AG10803 (cell line): ENCODE results near the gene MYO5A.
A peak's percentile ranks its signal among the peaks of the same experiment; 100 is the strongest.

ENCODE experiments used
- DNase-seq: peaks from one replicate; pipeline ENCODE4 v3.0.0; 2010; ENCODE audit warnings: low read depth
- H3K4me3 ChIP-seq: 2 replicates; pipeline ENCODE4 v1.5.1; 2011; ENCODE audit warnings: mild to moderate bottlenecking, low read length, control low read depth
- TF ChIP-seq, protein P1 (sequence below): conservative IDR thresholded peaks from 2 replicates; pipeline ENCODE4 v1.5.1; 2011; ENCODE audit warnings: mild to moderate bottlenecking, low read length, control low read depth, inconsistent platforms

MYO5A gene

GRCh38 chr15:52351206-52351908 lies 177.3 kb downstream of the MYO5A start:
- H3K4me3 ChIP-seq, result no peak overlapping the region
- TF ChIP-seq, protein P1, sequence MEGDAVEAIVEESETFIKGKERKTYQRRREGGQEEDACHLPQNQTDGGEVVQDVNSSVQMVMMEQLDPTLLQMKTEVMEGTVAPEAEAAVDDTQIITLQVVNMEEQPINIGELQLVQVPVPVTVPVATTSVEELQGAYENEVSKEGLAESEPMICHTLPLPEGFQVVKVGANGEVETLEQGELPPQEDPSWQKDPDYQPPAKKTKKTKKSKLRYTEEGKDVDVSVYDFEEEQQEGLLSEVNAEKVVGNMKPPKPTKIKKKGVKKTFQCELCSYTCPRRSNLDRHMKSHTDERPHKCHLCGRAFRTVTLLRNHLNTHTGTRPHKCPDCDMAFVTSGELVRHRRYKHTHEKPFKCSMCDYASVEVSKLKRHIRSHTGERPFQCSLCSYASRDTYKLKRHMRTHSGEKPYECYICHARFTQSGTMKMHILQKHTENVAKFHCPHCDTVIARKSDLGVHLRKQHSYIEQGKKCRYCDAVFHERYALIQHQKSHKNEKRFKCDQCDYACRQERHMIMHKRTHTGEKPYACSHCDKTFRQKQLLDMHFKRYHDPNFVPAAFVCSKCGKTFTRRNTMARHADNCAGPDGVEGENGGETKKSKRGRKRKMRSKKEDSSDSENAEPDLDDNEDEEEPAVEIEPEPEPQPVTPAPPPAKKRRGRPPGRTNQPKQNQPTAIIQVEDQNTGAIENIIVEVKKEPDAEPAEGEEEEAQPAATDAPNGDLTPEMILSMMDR, result no peak
- peak; percentile 80 for DNase-seq

DNA sequence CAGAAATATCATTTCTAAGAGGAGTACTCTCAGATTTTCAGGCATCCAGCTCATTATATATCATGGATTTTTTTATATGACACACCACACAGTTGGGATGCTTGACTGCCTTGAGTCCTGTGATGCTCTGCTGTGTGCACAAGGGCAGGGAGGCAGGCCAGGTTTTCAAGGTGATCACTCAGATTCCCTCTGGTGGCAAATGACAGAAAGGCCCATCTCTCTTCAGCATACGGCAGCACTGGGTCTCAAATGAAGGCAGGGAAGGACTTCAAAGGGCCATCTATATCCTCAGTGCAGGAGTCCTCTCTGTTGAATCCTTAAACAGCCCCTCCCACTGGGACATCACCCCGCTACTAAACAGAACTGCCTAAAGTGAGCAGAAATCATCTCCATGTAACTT lies 178.3 kb downstream of the MYO5A start:
- TF ChIP-seq, protein P1, result no peak
- no peak for DNase-seq

DNA sequence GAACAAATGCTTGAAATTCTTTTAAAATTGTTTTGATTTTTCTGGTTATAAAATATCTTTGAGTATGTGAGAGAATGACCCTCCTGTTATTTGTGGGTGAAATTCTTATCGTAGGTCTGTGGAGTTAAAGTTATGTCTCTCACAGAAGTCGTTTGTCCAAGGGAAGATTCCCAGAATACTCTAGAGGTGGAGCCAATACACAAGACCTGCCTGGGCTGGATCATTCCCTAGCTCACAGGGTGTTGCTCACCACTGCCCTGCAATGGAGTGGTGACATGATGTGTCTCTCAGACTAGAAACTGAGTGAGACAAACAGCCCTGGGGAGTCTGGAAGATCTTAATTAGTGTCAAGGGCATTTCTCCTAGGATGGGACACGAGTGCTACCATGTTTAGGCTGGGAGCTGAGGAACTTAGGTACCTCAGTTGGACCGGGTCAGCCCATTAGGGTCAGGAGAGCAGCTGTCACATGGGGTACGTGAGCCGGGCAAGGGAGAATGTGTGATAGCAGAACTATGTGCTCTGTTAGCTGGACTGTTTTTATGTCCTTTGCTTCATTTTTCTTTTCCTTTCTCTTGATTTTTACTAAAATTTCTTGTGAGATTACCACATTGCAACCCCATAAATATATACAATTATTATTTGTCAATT lies 179.5 kb downstream of the MYO5A start:
- peak; percentile 77 for DNase-seq
- TF ChIP-seq, protein P1, result 0 out of 2 replicates have a peak, but pooled peaks have one; percentile 4
- H3K4me3 ChIP-seq, result no peak overlapping the region

More for the DNA sequence above, 178.3 kb downstream of the MYO5A start:
- no peak overlapping the region for H3K4me3 ChIP-seq

GRCh38 chr15:52348056-52348745 lies 180.5 kb downstream of the MYO5A start:
- TF ChIP-seq, protein P1, result no peak
- peak; percentile 24 for DNase-seq
- no peak overlapping the region for H3K4me3 ChIP-seq

DNA sequence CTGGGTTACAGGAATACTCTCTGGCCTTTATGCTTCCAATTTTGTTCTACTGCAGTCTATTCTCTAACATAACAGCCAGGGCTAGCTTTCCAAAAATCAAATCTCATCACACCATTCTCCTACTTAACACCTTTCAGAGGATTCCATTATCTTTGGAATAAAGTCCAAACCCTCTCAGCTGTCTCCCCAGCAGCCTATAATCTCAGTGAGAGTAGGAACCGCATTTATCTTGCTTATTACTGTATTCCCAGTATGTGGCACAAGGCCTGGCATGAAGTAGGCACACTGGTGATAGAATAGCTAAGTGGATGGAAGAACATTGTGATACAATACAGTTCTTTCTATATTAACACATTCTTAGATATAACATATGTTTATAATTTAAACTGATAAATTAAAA lies 184.1 kb downstream of the MYO5A start:
- DNase-seq, result no peak
- H3K4me3 ChIP-seq, result no peak overlapping the region
- TF ChIP-seq, protein P1, result no peak

- TF ChIP-seq, protein P1, result no peak
- H3K4me3 ChIP-seq, result no peak overlapping the region
- peak; percentile 62 for DNase-seq
Observed at GRCh38 chr15:52343831-52344230, 184.8 kb downstream of the MYO5A start.
